ENCODE data around the gene ZNF783. TPM values are rescaled to one million over a fixed set of nuclear protein-coding genes. Genes with fewer than 3 reads are reported as not detected.
"Not testable (repeated sequence)": the region's sequence is repeated elsewhere in the genome, so short reads cannot be mapped to it uniquely, and the experiment has no call there.

ZNF783 gene
- polyA plus RNA-seq, 2 of the 4 experiments (the other 2 are of a cell fraction) = 7.4 to 8.0 TPM

DNA sequence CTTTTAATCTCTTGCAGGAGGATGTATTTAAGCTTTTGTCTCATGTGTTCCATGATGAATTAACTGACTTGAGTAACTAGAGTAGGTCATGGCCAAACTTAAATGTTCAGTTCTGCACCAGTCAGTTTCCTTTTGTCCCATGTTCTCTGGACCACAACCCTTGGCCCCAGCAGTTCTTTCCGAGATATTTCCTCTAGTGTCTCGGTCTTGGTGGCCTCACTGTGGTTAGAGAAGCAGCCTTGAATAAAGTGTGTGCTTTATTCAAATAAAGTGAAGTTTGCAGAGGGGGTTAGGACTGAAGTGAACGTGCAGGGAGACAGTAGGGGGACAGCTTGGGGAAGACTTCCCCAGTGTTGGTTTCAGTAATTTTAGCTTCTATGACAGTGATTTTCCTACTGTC is 13.2 kb upstream of the ZNF783 start:
- TF ChIP-seq EP300 (IDR thresholded peaks at IDR 0.05) = no peak
- no peak for TF ChIP-seq BCL3 (IDR thresholded peaks at IDR 0.05)
- TF ChIP-seq CHD4 (IDR thresholded peaks at IDR 0.05; ENCODE audit: borderline replicate concordance) = no peak
- TF ChIP-seq, protein P1, sequence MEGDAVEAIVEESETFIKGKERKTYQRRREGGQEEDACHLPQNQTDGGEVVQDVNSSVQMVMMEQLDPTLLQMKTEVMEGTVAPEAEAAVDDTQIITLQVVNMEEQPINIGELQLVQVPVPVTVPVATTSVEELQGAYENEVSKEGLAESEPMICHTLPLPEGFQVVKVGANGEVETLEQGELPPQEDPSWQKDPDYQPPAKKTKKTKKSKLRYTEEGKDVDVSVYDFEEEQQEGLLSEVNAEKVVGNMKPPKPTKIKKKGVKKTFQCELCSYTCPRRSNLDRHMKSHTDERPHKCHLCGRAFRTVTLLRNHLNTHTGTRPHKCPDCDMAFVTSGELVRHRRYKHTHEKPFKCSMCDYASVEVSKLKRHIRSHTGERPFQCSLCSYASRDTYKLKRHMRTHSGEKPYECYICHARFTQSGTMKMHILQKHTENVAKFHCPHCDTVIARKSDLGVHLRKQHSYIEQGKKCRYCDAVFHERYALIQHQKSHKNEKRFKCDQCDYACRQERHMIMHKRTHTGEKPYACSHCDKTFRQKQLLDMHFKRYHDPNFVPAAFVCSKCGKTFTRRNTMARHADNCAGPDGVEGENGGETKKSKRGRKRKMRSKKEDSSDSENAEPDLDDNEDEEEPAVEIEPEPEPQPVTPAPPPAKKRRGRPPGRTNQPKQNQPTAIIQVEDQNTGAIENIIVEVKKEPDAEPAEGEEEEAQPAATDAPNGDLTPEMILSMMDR (IDR thresholded peaks at IDR 0.05) = no peak
- TF ChIP-seq BHLHE40 (IDR thresholded peaks at IDR 0.05; ENCODE audit: low read depth, low read length) = no peak
- no peak for TF ChIP-seq HEYL (CRISPR knock-in tag; IDR thresholded peaks at IDR 0.05)
- no peak for TF ChIP-seq EHMT2 (IDR thresholded peaks at IDR 0.05; ENCODE audit: low read depth)
- no peak for TF ChIP-seq KDM1A (IDR thresholded peaks at IDR 0.05; ENCODE audit: low read depth)
- no peak for TF ChIP-seq FOSL2 (IDR thresholded peaks at IDR 0.05)
- no peak for TF ChIP-seq FOSL2 (CRISPR knock-in tag; IDR thresholded peaks at IDR 0.05)
- ATAC-seq (no peak), FAIRE-seq (no peak), DNase-seq (ENCODE audit: low read depth in 1 of 2, low spot score in 1 of 2) (no peak)
- Histone ChIP-seq H3K9me3 (no peaks in the 10 kb centered on the region), H3K4me3 (no peak overlapping the region), H3K4me2 (no peak overlapping the region), H3K27ac (no peak overlapping the region), H3K4me1 (no peaks in the 10 kb centered on the region)
- 87% methylated on average over 3 of the region's 3 CpGs for WGBS (ENCODE audit: missing lambda C conversion rate)
- CTCF ChIA-PET = interaction anchor here (1.2 to 8.6 kb wide), 2 partner anchors 11 to 13 kb away, joined by 3 to 78 read pairs; partner anchors contain the start of gene ZNF783
- POLR2A ChIA-PET = no interaction called here

DNA sequence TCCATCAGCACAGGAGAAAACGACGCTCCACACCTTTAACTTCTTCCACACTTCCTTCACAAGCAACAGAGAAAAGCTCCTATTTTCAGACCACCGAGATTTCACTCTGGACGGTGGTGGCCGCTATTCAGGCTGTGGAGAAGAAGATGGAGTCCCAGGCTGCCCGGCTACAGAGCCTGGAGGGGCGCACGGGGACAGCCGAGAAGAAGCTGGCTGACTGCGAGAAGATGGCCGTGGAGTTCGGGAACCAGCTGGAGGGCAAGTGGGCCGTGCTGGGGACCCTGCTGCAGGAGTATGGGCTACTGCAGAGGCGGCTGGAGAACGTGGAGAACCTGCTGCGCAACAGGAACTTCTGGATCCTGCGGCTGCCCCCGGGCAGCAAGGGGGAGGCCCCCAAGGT is 11.8 kb upstream of the ZNF783 start:
- 91% methylated on average over 18 of the region's 18 CpGs for WGBS (ENCODE audit: missing lambda C conversion rate)
- H3K4me1 ChIP-seq; H3K4me2 ChIP-seq; H3K4me3 ChIP-seq; ATAC-seq; FAIRE-seq; POLR2A ChIA-PET; H3K9me3 ChIP-seq; H3K27ac ChIP-seq; DNase-seq (ENCODE audit: low read depth in 1 of 2, low spot score in 1 of 2): not testable (repeated sequence)
- CTCF ChIA-PET = interaction anchor here (0.6 to 8.6 kb wide), 4 partner anchors 12 to 1770 kb away, joined by 3 to 78 read pairs (median 3); partner anchors contain the start of gene ZNF783

DNA sequence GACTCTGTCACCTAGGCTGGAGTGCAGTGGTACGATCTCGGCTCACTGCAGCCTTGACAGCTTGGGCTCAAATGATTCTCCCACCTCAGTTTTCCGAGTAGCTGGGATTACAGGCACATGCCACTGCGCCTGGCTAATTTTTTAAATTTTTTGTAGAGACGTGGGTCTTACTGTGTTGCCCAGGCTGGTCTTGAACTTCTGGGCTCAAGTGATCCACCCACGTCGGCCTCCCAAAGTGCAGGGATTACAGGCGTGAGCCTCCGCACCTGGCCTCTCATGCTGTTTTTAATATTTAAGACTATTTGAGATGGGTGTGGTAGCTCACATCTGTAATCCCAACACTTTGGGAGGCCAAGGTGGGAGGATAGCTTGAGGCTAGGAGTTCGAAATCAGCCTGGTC is 10.5 kb upstream of the ZNF783 start:
- not testable (repeated sequence) for DNase-seq (ENCODE audit: low read depth in 1 of 2, low spot score in 1 of 2); H3K4me1 ChIP-seq; FAIRE-seq; H3K27ac ChIP-seq; H3K9me3 ChIP-seq; ATAC-seq; H3K4me2 ChIP-seq; H3K4me3 ChIP-seq
- ChIA-PET CTCF (interaction anchor here (1.0 to 8.6 kb wide), 6 partner anchors 11 to 490 kb away, joined by 3 to 78 read pairs (median 6); partner anchors contain the start of genes ZNF282, ZNF398 and ZNF783), POLR2A (interaction anchor here (0.6 to 1.5 kb wide), 3 partner anchors 11 to 23 kb away, joined by 3 to 7 read pairs (median 3); partner anchors contain the start of gene ZNF783)
- WGBS (ENCODE audit: missing lambda C conversion rate) = 94% methylated on average over 10 of the region's 10 CpGs

GRCh38 chr7:149252378-149252777 is 9.6 kb upstream of the ZNF783 start:
- 91% methylated on average over 2 of the region's 2 CpGs for WGBS (ENCODE audit: missing lambda C conversion rate)

DNA sequence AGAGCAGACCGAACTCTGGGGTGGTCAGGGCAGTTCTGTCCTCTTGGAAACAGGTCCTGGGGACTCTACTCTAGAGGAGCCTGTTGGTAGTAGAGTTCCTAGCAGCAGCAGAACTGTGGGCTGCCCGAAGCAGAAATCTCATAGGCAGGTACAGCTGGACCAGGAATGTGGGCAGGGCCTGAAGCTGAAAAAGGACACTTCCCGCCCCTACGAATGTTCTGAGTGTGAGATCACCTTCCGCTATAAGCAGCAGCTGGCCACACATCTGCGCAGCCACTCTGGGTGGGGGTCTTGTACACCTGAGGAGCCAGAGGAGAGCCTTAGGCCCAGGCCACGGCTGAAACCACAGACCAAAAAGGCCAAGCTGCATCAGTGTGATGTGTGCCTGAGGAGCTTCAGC is 8.3 kb upstream of the ZNF783 start:
- Histone ChIP-seq H3K9me3 (no peaks in the 10 kb centered on the region), H3K4me2 (no peak overlapping the region), H3K4me3 (no peak overlapping the region), H3K27ac (no peak overlapping the region), H3K4me1 (no peaks in the 10 kb centered on the region)
- ChIA-PET CTCF (interaction anchor here (0.6 to 8.6 kb wide), 4 partner anchors 8 to 203 kb away, joined by 3 to 78 read pairs (median 4); partner anchors contain the start of genes ZNF398 and ZNF783), POLR2A (no interaction called here)
- no peak for ATAC-seq
- no peak for FAIRE-seq
- no peak for DNase-seq (ENCODE audit: low read depth in 1 of 2, low spot score in 1 of 2)
- WGBS (ENCODE audit: missing lambda C conversion rate) = 89% methylated on average over 4 of the region's 7 CpGs
- TF ChIP-seq EHF (CRISPR knock-in tag; IDR thresholded peaks at IDR 0.05) (no peak), HOXA7 (CRISPR knock-in tag; IDR thresholded peaks at IDR 0.05) (no peak), CEBPB (IDR thresholded peaks at IDR 0.05) (no peak), ZSCAN20 (CRISPR knock-in tag; IDR thresholded peaks at IDR 0.05) (no peak), BCL3 (IDR thresholded peaks at IDR 0.05) (no peak), FOSB (CRISPR knock-in tag; IDR thresholded peaks at IDR 0.05) (no peak)
- TF ChIP-seq, protein P2, sequence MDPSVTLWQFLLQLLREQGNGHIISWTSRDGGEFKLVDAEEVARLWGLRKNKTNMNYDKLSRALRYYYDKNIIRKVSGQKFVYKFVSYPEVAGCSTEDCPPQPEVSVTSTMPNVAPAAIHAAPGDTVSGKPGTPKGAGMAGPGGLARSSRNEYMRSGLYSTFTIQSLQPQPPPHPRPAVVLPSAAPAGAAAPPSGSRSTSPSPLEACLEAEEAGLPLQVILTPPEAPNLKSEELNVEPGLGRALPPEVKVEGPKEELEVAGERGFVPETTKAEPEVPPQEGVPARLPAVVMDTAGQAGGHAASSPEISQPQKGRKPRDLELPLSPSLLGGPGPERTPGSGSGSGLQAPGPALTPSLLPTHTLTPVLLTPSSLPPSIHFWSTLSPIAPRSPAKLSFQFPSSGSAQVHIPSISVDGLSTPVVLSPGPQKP (IDR thresholded peaks at IDR 0.05; ENCODE audit: low read depth, low read length) = no peak
- TF ChIP-seq, protein P1 (IDR thresholded peaks at IDR 0.05) = no peak

More at GRCh38 chr7:149252378-149252777, 9.6 kb upstream of the ZNF783 start:
- H3K27ac ChIP-seq = no peak overlapping the region
- no peak overlapping the region for H3K4me2 ChIP-seq
- TF ChIP-seq RFX5 (IDR thresholded peaks at IDR 0.05) (no peak), RCOR1 (IDR thresholded peaks at IDR 0.05; ENCODE audit: low read depth, low read length) (no peak), TFCP2L1 (CRISPR knock-in tag; IDR thresholded peaks at IDR 0.05) (no peak), POLR2AphosphoS2 (conservative IDR thresholded peaks at IDR 0.05; ENCODE audit: low read length) (no peak)
- FAIRE-seq (no peak), ATAC-seq (no peak), DNase-seq (ENCODE audit: low read depth in 1 of 2, low spot score in 1 of 2) (no peak)
- no peak overlapping the region for H3K4me3 ChIP-seq
- H3K9me3 ChIP-seq = no peaks in the 10 kb centered on the region
- POLR2A ChIA-PET = interaction anchor here (0.6 to 1.5 kb wide), 2 partner anchors 11 to 22 kb away, joined by 3 read pairs; no protein-coding TSS in a partner anchor
- no peaks in the 10 kb centered on the region for H3K4me1 ChIP-seq
- CTCF ChIA-PET = interaction anchor here (0.7 to 8.6 kb wide), 5 partner anchors 10 to 170 kb away, joined by 3 to 78 read pairs (median 6); partner anchors contain the start of genes ZNF282, ZNF398 and ZNF783
